K562 (cell line): ENCODE data around the gene NMRK1. TPM values are rescaled to one million over a fixed set of nuclear protein-coding genes. Genes with fewer than 3 reads are reported as not detected.

Experiments
- ATAC-seq: fragments of 200-7000 bp; cut with Tn5 transposase; 3 replicates; pipeline ENCODE4 v1.9.1; 2020; ENCODE audit warnings: moderate library complexity
- BruUV-seq: library from RNA; stranded (reverse); fragments of 400-500 nt; replicated peaks from 2 replicates; lab custom pipeline; 2021; lab: Mats Ljungman, UMichigan
- CTCF ChIA-PET: fragments of 300-600 bp; formaldehyde crosslinking; extraction: SDS; loops from one replicate; lab custom pipeline; 2021; ENCODE audit warnings: low intra/inter-chr PET ratio; lab: Yijun Ruan, JAX
- POLR2A ChIA-PET: fragments of 300-600, 350-650 bp; sonication (Branson Sonifier 250); formaldehyde crosslinking; extraction: SDS; loops from one replicate; lab custom pipeline; 2021; ENCODE audit warnings: antibody characterized with exemption, inconsistent platforms; lab: Yijun Ruan, JAX
- DNase-seq, 4 experiments: peaks; one replicate each; pipeline versions ENCODE4 v3.0.0 to v3.0.0-alpha.2; 2011 to 2018; ENCODE audit warnings: low spot score in 3 of 4, mixed read lengths in 3 of 4; ENCODE audit errors: extremely low read depth in 1 of 4
- FAIRE-seq: peaks from 2 replicates; lab custom pipeline; 2011; peaks lifted over from hg19 to GRCh38; lab: Jason Lieb, UNC
- H2AFZ ChIP-seq: 2 replicates; pipeline ENCODE4 v1.6.0; 2011; ENCODE audit warnings: low read depth, low read length, control low read depth, inconsistent platforms
- H3K27ac ChIP-seq: fragments of 200-600 bp; 3 replicates; pipeline ENCODE4 v1.8.0; 2011; ENCODE audit warnings: low read depth, mild to moderate bottlenecking, control low read depth, inconsistent platforms, low read length, moderate library complexity, mixed read lengths; ENCODE audit errors: extremely low read depth
- H3K27me3 ChIP-seq, 2 experiments: fragments of 300-600 bp in 1 of 2; 2 replicates in 1 of 2; 3 replicates in 1 of 2; pipeline versions ENCODE4 v1.6.0 to v1.8.0; 2011; ENCODE audit warnings: inconsistent platforms in 2 of 2, low read length in 2 of 2, mild to moderate bottlenecking in 1 of 2, mixed read lengths in 1 of 2, moderate library complexity in 1 of 2; ENCODE audit not compliant: control insufficient read depth in 2 of 2, insufficient read depth in 2 of 2
- H3K36me3 ChIP-seq: fragments of 300-600 bp; 3 replicates; pipeline ENCODE4 v1.8.0; 2011; ENCODE audit warnings: mild to moderate bottlenecking, low read length, inconsistent platforms; ENCODE audit not compliant: control insufficient read depth, insufficient read depth
- H3K4me1 ChIP-seq, 2 experiments: fragments of 200-600 bp in 1 of 2; replicated peaks in 1 of 2; 2 replicates in 1 of 2; 3 replicates in 1 of 2; pipeline versions ENCODE4 v1.5.1 to v1.8.0; 2011; ENCODE audit warnings: inconsistent platforms in 2 of 2, low read length in 2 of 2, mild to moderate bottlenecking in 1 of 2, mixed read lengths in 1 of 2, moderate library complexity in 1 of 2; ENCODE audit not compliant: control insufficient read depth in 2 of 2, insufficient read depth in 2 of 2
- H3K4me2 ChIP-seq: 2 replicates; pipeline ENCODE4 v1.6.1; 2011; ENCODE audit warnings: low read length, control low read depth, inconsistent platforms, mixed read lengths; ENCODE audit not compliant: insufficient read depth
- H3K4me3 ChIP-seq: fragments of 200-600 bp; sonication (generic), shearing (Covaris generic); 2 replicates; pipeline ENCODE4 v1.5.1; 2016; ENCODE audit warnings: control low read depth, inconsistent platforms
- H3K79me2 ChIP-seq: fragments of 200-600 bp; 3 replicates; pipeline ENCODE4 v1.8.0; 2011; ENCODE audit warnings: low read length, inconsistent platforms; ENCODE audit not compliant: control insufficient read depth, insufficient read depth
- H3K9ac ChIP-seq, 2 experiments: 2 replicates each; pipeline versions ENCODE4 v1.6.0 to v1.6.1; 2011; ENCODE audit warnings: low read depth in 2 of 2, low read length in 2 of 2, control low read depth in 1 of 2, inconsistent platforms in 1 of 2, mild to moderate bottlenecking in 1 of 2, mixed read lengths in 1 of 2; ENCODE audit not compliant: insufficient read depth in 1 of 2
- H3K9me1 ChIP-seq: one replicate; pipeline ENCODE4 v1.6.0; 2011; ENCODE audit warnings: inconsistent platforms, mild to moderate bottlenecking, low read length, moderate library complexity; ENCODE audit not compliant: control insufficient read depth, insufficient read depth
- H3K9me3 ChIP-seq: replicated peaks from 2 replicates; pipeline ENCODE4 v1.5.1; 2011; ENCODE audit warnings: low read depth, low read length, inconsistent platforms; ENCODE audit not compliant: control insufficient read depth, insufficient read depth
- H4K20me1 ChIP-seq: replicated peaks from 2 replicates; pipeline ENCODE4 v1.6.1; 2011; ENCODE audit warnings: low read length, inconsistent platforms, mixed read lengths; ENCODE audit not compliant: control insufficient read depth, insufficient read depth
- ARID4B ChIP-seq: sonication (generic); formaldehyde crosslinking; IDR thresholded peaks from 2 replicates; pipeline ENCODE4 v1.8.0; 2022; ENCODE audit warnings: mild to moderate bottlenecking, missing genetic modification reagents
- ETV6 ChIP-seq, 3 experiments: fragments of 150-350 bp in 1 of 3; sonication (generic) in 1 of 3; formaldehyde crosslinking in 1 of 3; IDR thresholded peaks; 2 replicates each; pipeline versions ENCODE4 v1.6.1 to v1.8.0; 2014 to 2022; ENCODE audit warnings: borderline replicate concordance in 2 of 3, low read depth in 2 of 3, antibody characterized with exemption in 1 of 3, low read length in 1 of 3, mild to moderate bottlenecking in 1 of 3, missing genetic modification reagents in 1 of 3
- EZH2 ChIP-seq: IDR thresholded peaks from 2 replicates; pipeline ENCODE4 v1.6.1; 2012; ENCODE audit warnings: low read depth, mild to moderate bottlenecking, inconsistent platforms, low read length, borderline replicate concordance
- GTF2E2 ChIP-seq: fragments of 200-800 bp; sonication (Bioruptor generic); IDR thresholded peaks from 2 replicates; pipeline ENCODE4 v1.6.1; 2016; ENCODE audit warnings: missing genetic modification characterization, missing compliant biosample characterization
- TEAD4 ChIP-seq, 2 experiments: sonication (generic) in 1 of 2; formaldehyde crosslinking in 1 of 2; IDR thresholded peaks; 2 replicates each; pipeline versions ENCODE4 v1.6.1 to v1.8.0; 2012 to 2022; ENCODE audit warnings: borderline replicate concordance in 1 of 2, inconsistent platforms in 1 of 2, low read length in 1 of 2, mild to moderate bottlenecking in 1 of 2, missing genetic modification reagents in 1 of 2
- UBTF ChIP-seq, 2 experiments: IDR thresholded peaks; 2 replicates each; pipeline ENCODE4 v1.6.1; 2012; ENCODE audit warnings: improper control_type of control experiment in 2 of 2, low read depth in 2 of 2, low read length in 2 of 2, borderline replicate concordance in 1 of 2
- ZNF76 ChIP-seq: fragments of 250-450 bp; sonication (Bioruptor Pico); IDR thresholded peaks from 2 replicates; pipeline ENCODE4 v1.4.0; 2020; ENCODE audit warnings: mild to moderate bottlenecking, moderate library complexity, borderline replicate concordance
- ZNF785 ChIP-seq: fragments of 250-450 bp; sonication (Bioruptor Pico); IDR thresholded peaks from 2 replicates; pipeline ENCODE4 v1.4.0; 2020; ENCODE audit warnings: mild to moderate bottlenecking
- WGBS: fragments of 100-300 bp; shearing (Covaris generic); methylation state at CpG from one replicate; pipeline ENCODE4 v1.1.6; 2016; ENCODE audit warnings: low coverage, mixed read lengths; ENCODE audit not compliant: insufficient coverage; ENCODE audit errors: missing lambda C conversion rate; 5-methylcytosine and 5-hydroxymethylcytosine counted together
- in situ Hi-C: fragments of 300-500 bp; cut with MboI; formaldehyde crosslinking; loops from 4 replicates; pipeline ENCODE4 v1.15.0; 2018; ENCODE audit warnings: inconsistent platforms, mixed read lengths
- intact Hi-C: fragments of 100-400 bp; cut with micrococcal nuclease; formaldehyde crosslinking; loops from 2 replicates; pipeline ENCODE4 v1.14.2; 2022
- polyA plus RNA-seq, 8 experiments: library from polyadenylated mRNA; depleted of rRNA in 4 of 8; stranded (reverse) in 5 of 8; unstranded in 3 of 8; fragments of >200 nt; fragmentation: Nextera tagmentation in 2 of 8; fragmentation: Illumina TruSeq in 1 of 8; extraction: Ambion mirVana in 2 of 8; extraction: Trizol in 1 of 8; gene quantifications; 2 replicates each; pipeline versions ENCODE4 v1.2.1 to v1.2.3, GENCODE V29; 2011 to 2014; ENCODE audit warnings: inconsistent platforms in 1 of 8, missing spikeins in 1 of 8
- total RNA-seq, 7 experiments: library from RNA; depleted of rRNA in 6 of 7; stranded (reverse); fragments of >200 nt in 6 of 7; fragmentation: Illumina TruSeq in 2 of 7; extraction: Trizol in 2 of 7; gene quantifications; 2 replicates each; pipeline versions ENCODE4 v1.2.1 to v1.2.3, GENCODE V29; 2011 to 2021; ENCODE audit warnings: low replicate concordance in 1 of 7
- TF ChIP-seq, protein P1 (sequence below): sonication (generic); formaldehyde crosslinking; IDR thresholded peaks from 2 replicates; pipeline ENCODE4 v1.8.1; 2023; ENCODE audit warnings: mild to moderate bottlenecking, missing genetic modification reagents

The NMRK1 gene
- total and polyA plus RNA-seq, 9 of the 15 experiments (the other 6 are each of a cell fraction or from before 2014, with no cell fraction given): 1.1 to 3.5 (median 1.7) TPM

DNA sequence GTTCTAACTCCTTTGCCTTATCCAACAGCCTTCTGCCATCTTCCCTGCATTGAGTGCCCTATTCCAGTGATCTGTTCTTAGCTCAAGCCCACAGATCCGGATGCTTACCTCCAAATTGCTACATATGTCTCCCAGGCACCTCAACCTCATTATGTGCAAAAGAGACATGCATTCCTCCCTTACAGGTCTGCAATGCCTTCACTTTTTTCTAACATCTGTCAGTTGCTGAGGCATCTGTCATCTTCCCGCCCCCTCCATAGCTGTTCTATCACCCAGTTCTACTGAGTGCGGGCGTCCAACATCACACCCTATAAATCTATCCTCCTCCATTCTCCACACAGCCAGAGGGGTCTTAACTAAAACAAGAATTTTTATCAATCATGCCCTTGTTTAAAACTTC, 20.1 kb downstream of the NMRK1 start:
- FAIRE-seq: no peak
- CTCF ChIA-PET: no interaction called here
- in situ Hi-C loops: no loop called here

More for the DNA sequence above, 20.1 kb downstream of the NMRK1 start:
- no peak overlapping the region for H3K27ac ChIP-seq
- DNase-seq (no peak), ATAC-seq (no peak)
- no peak overlapping the region for H3K4me2 ChIP-seq
- no peaks in the 10 kb centered on the region for H3K9me3 ChIP-seq
- H3K9ac ChIP-seq: no peak overlapping the region
- H3K9me1 ChIP-seq: no peaks in the 10 kb centered on the region
- no peaks in the 10 kb centered on the region for H3K27me3 ChIP-seq
- no TSS peak for BruUV-seq
- no peak overlapping the region for H2AFZ ChIP-seq
- WGBS: 53% methylated on average over 4 of the region's 4 CpGs
- H3K4me1 ChIP-seq: peaks cover 0 to 2% of the 10 kb centered on the region in 2 experiments; a peak in 3 of 5 replicates
- H3K4me3 ChIP-seq: no peak overlapping the region
- intact Hi-C loops: no loop called here
- H3K79me2 ChIP-seq: no peaks in the 10 kb centered on the region
- no peak for TF ChIP-seq GTF2E2 (tag)
- TF ChIP-seq TEAD4 (IDR thresholded peaks at IDR 0.05; ENCODE audit: low read length): no peak
- no peak for TF ChIP-seq TEAD4 (CRISPR knock-in tag; IDR thresholded peaks at IDR 0.05; ENCODE audit: borderline replicate concordance)
- TF ChIP-seq, protein P1, sequence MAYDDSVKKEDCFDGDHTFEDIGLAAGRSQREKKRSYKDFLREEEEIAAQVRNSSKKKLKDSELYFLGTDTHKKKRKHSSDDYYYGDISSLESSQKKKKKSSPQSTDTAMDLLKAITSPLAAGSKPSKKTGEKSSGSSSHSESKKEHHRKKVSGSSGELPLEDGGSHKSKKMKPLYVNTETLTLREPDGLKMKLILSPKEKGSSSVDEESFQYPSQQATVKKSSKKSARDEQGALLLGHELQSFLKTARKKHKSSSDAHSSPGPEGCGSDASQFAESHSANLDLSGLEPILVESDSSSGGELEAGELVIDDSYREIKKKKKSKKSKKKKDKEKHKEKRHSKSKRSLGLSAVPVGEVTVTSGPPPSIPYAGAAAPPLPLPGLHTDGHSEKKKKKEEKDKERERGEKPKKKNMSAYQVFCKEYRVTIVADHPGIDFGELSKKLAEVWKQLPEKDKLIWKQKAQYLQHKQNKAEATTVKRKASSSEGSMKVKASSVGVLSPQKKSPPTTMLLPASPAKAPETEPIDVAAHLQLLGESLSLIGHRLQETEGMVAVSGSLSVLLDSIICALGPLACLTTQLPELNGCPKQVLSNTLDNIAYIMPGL (CRISPR knock-in tag): no peak
- TF ChIP-seq ZNF76 (CRISPR knock-in tag): no peak
- TF ChIP-seq ARID4B: no peak
- no peak for TF ChIP-seq UBTF (IDR thresholded peaks at IDR 0.05; ENCODE audit: borderline replicate concordance in 1 of 2, low read depth in 2 of 2, low read length in 2 of 2)
- TF ChIP-seq ETV6 (IDR thresholded peaks at IDR 0.05; ENCODE audit: borderline replicate concordance in 1 of 2, low read depth in 2 of 2, low read length in 1 of 2): no peak
- TF ChIP-seq ETV6 (CRISPR knock-in tag; IDR thresholded peaks at IDR 0.05; ENCODE audit: borderline replicate concordance): no peak
- TF ChIP-seq ZNF785 (CRISPR knock-in tag): no peak
- TF ChIP-seq EZH2: no peak
- no peaks in the 10 kb centered on the region for H4K20me1 ChIP-seq
- POLR2A ChIA-PET: interaction anchor here (0.6 kb wide), 1 partner anchor 40 kb away, joined by 3 read pairs; the partner anchor contains the start of gene CARNMT1
- H3K36me3 ChIP-seq: no peaks in the 10 kb centered on the region
